Brain microvascular endothelial cell (primary cell): Measurements from ENCODE around the gene SCPEP1.

Experiments
- DNase-seq: peaks from one replicate; pipeline ENCODE4 v3.0.0-alpha.2; 2020
- H3K27ac ChIP-seq: fragments of 250-450 bp; sonication (Bioruptor Pico); 2 replicates; pipeline ENCODE4 v1.5.1; 2020; ENCODE audit warnings: mild to moderate bottlenecking, moderate library complexity
- H3K27me3 ChIP-seq: fragments of 250-450 bp; sonication (Bioruptor Pico); replicated peaks from 2 replicates; pipeline ENCODE4 v1.5.1; 2020; ENCODE audit warnings: mild to moderate bottlenecking
- H3K36me3 ChIP-seq: fragments of 250-450 bp; sonication (Bioruptor Pico); replicated peaks from 2 replicates; pipeline ENCODE4 v1.5.1; 2020; ENCODE audit warnings: mild to moderate bottlenecking
- H3K4me3 ChIP-seq: 2 replicates; pipeline ENCODE4 v1.5.1; 2011; ENCODE audit warnings: low read depth, mild to moderate bottlenecking, control low read depth, low read length, moderate library complexity
- in situ Hi-C: cut with HindIII; loops from 2 replicates; pipeline ENCODE4 v1.10.0; 2017; ENCODE audit warnings: low sequenced_read_pairs, low pct_ligation_motif_present
- TF ChIP-seq, protein P1 (sequence below): IDR thresholded peaks from 2 replicates; pipeline ENCODE4 v1.5.1; 2011; ENCODE audit warnings: low read depth, mild to moderate bottlenecking, moderate library complexity, low read length, control low read depth, inconsistent platforms; ENCODE audit errors: missing control alignments

Gene SCPEP1

DNA sequence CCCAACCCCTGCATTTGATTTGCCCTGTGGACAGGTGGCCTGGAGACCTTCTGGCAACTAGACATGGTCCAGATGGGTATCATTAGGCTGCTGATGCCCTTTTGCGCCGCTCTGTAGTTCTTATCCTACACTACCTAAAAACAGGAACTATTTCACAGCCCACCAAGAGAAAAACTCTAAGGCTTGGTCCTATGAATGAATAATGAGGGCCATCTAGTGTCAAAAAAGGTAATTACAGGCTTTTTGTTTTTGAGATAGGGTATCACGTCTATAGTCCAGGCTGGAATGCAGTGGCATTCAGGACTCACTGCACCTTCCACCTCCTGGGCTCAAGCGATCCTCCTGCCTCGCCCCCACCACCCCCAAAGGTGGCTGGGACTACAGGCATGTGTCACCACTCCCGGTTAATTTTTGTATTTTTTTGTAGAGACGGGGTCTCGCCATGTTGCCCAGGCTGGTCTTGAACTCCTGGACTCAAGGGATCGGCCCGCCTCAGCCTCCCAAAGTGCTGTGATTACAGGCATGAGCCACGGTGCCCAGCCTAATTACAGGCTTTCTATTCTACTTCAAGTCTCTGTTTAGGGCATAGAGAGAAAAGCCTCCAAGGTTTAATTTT lies 38.0 kb upstream of the SCPEP1 start:
- Histone ChIP-seq H3K27me3 (no peaks in the 10 kb centered on the region), H3K36me3 (peaks cover 29% of the 10 kb centered on the region), H3K4me3 (no peak overlapping the region), H3K27ac (no peak overlapping the region)
- no peak for DNase-seq
- in situ Hi-C loops, result no loop called here
- TF ChIP-seq, protein P1, sequence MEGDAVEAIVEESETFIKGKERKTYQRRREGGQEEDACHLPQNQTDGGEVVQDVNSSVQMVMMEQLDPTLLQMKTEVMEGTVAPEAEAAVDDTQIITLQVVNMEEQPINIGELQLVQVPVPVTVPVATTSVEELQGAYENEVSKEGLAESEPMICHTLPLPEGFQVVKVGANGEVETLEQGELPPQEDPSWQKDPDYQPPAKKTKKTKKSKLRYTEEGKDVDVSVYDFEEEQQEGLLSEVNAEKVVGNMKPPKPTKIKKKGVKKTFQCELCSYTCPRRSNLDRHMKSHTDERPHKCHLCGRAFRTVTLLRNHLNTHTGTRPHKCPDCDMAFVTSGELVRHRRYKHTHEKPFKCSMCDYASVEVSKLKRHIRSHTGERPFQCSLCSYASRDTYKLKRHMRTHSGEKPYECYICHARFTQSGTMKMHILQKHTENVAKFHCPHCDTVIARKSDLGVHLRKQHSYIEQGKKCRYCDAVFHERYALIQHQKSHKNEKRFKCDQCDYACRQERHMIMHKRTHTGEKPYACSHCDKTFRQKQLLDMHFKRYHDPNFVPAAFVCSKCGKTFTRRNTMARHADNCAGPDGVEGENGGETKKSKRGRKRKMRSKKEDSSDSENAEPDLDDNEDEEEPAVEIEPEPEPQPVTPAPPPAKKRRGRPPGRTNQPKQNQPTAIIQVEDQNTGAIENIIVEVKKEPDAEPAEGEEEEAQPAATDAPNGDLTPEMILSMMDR, result peak; percentile 58

DNA sequence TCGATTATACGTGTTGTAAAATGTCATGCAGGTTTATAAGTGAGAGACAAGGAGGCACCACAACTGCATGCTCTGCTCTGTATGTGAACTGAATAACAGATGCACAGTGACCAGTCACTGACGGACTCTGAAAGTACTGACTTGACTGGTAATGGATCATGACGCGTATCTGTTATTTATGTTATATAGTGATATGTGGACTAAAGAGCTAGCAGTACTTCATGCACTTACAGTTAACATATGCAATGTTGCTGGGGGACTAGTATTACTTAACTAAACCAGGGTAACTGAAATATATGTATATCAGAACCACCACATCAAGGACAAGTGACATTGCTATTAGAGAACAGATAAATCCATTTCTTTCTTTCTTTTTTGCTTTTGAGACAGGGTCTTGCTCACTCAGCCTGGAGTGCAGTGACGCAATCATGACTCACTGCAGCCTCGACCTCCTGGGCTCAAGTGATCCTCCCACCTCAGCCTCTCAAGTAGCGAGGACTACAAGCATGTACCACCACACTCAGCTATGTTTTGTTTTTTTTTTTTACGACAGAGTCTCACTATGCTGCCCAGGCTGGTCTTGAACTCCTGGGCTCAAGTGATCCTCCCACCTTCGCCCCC lies 34.3 kb upstream of the SCPEP1 start:
- peak; percentile 6 for DNase-seq
- in situ Hi-C loops, result no loop called here
- H3K27me3 ChIP-seq, result no peaks in the 10 kb centered on the region
- H3K36me3 ChIP-seq, result peaks cover 26% of the 10 kb centered on the region
- TF ChIP-seq, protein P1, result no peak
- no peak overlapping the region for H3K4me3 ChIP-seq
- H3K27ac ChIP-seq, result no peak overlapping the region

DNA sequence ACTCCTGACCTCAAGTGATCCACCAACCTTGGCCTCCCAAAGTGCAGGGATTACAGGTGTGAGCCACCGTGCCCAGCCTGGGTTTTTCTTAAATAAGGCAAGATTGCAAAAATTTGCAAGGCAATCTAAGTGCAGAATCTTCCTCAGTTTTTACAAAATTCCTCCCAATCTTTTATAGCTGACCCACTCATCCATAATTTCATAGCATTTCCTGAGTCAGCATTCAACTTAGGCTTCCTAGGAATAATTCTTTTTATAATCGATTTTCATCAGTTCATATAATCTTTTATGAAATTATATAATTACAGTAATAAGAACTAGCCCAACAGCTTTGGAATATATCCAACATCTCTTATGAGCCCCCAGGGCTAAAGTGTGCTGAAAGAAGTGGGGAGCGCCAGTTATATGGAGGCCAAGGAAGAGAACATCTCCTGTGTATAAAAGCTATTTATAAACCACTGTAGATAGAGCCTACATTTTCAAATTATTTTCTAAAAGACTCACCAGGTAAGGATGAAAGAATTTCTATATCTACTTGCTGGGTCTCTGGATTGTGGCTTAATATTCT lies 31.9 kb upstream of the SCPEP1 start:
- Histone ChIP-seq H3K36me3 (peaks cover 21% of the 10 kb centered on the region), H3K27me3 (no peaks in the 10 kb centered on the region), H3K27ac (no peak overlapping the region), H3K4me3 (no peak overlapping the region)
- no peak for DNase-seq
- in situ Hi-C loops, result no loop called here
- TF ChIP-seq, protein P1, result no peak

DNA sequence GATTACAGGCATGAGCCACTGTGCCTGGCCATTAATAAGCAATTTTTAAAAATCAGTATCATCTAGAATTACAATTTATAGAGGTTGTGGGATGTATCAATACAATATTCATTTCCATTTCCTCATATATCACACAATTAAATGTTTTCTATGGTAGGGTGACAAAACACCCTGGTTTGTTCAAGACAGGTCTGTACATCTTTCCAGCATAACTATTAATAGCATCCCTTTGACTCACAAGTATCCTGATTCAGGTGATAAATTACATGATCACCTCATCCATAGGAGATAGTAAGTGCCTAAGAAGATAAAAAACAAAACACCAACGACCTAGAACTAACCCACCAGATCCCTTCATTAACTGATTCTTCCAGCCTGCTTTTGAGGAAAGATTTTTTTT lies 30.2 kb upstream of the SCPEP1 start:
- no peak overlapping the region for H3K4me3 ChIP-seq
- no peak overlapping the region for H3K27ac ChIP-seq
- H3K27me3 ChIP-seq, result no peaks in the 10 kb centered on the region
- no peak for DNase-seq
- TF ChIP-seq, protein P1, result no peak
- H3K36me3 ChIP-seq, result peaks cover 14% of the 10 kb centered on the region
- in situ Hi-C loops, result no loop called here

DNA sequence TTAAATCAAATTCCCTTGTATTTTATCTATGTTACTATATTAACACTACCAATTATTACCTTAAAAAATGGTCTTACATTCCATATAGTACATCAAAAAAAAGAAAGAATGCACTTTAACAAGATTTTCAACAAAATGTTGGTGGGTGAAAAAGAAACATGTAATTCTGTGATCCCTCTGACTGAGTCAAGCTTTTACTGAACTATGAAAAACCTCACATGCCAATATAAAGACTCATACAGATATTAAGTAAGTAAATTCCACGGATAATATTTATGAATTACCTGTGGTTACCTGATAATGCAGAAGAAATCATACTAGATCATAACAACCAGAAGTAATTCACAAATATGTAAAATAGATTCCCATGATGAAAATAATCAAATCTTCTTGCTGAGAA lies 29.4 kb upstream of the SCPEP1 start:
- in situ Hi-C loops, result no loop called here
- H3K36me3 ChIP-seq, result peaks cover 14% of the 10 kb centered on the region

More for the DNA sequence above, 29.4 kb upstream of the SCPEP1 start:
- DNase-seq, result no peak
- no peak overlapping the region for H3K27ac ChIP-seq
- TF ChIP-seq, protein P1, result no peak
- no peaks in the 10 kb centered on the region for H3K27me3 ChIP-seq
- no peak overlapping the region for H3K4me3 ChIP-seq
